ENCODE data around the gene PEX12. TPM values are rescaled to one million over a fixed set of nuclear protein-coding genes. Genes with fewer than 3 reads are reported as not detected.
"Not testable (repeated sequence)": the region's sequence is repeated elsewhere in the genome, so short reads cannot be mapped to it uniquely, and the experiment has no call there.

The PEX12 gene
- total RNA-seq, 1 experiment from 2014 or later, result 6.9 TPM

DNA sequence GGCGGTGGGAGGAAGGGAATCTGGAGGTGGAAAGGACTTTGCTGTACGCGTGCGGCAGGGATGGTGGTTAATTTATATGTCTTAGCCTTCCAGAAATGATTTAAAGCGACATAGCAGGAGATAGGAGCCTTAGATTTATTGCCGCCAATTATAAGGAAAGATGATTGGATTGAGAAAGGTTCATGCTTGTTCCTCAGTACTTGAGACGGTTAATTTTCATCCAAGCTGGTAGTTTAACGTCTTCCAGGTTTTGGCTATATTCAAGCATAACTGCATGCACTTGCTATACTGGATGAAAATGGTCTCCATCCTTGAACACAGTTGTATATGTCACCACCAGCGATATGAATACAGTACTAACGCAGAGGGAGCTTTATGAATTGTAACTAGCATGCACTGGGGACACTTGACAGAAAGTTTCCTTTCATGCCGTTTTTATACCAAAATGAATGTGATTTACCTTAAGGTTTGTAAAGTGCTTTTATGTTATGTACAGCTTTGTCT lies 610 bp upstream of the PEX12 start:
- DNase-seq (ENCODE audit: low read depth), result no peak

DNA sequence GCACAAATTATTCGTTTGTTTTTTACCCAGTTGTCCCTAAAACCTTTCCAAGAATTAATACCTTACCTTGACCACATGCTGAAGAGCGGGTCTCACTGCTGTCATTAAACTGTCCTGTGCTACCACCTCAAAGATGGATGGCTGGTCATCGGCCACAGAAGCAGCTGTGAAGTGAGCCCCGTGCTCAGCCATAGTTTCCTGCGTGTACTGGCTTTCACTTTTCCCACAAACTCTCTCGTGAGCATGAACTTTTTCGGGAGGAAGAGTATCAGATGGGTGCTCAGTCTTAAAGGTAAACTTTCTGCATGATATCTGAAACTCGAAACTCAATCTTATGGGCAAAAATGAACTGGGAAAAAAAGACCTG lies 558 bp downstream of the PEX12 start:
- peak; percentile 23 for DNase-seq (ENCODE audit: low read depth)

DNA sequence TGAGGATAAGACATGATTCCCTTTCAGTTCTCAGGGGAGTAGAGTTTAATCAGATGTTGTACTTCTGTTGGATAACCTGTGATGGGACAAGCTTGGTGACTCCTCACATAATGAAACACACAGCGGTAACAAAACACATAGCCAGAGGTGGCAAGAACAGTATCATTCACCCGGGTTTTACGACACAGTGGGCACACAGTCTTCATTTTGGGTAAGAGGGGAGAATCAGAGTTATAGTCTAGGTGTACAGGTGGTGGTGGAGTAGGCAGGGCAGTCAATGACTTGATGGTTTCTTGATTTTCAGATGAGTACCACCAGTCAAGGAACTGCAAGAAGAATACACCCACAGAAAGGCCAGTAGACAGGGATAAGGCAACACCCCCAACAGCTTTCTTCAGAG lies 2.6 kb downstream of the PEX12 start:
- no peak for DNase-seq (ENCODE audit: low read depth)

DNA sequence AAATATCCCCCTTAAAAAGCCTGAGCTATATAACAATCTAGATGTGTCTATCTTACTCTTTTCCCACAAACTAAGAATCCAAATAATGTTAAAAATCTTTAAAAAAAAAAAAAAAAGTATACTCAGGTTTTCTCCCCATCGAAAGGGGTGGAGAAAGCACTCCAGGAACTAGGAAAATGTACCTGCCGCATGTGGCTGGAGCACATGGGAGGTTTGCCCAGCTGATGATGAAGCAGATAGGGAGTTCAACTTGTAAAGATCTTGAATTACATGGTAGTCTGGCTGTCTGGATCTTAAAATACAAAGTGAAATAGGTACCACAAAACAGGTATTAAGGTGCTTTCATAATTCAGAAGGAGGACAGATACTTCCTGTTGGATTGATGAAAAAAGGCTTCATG lies 9.0 kb downstream of the PEX12 start:
- no peak for DNase-seq (ENCODE audit: low read depth)

DNA sequence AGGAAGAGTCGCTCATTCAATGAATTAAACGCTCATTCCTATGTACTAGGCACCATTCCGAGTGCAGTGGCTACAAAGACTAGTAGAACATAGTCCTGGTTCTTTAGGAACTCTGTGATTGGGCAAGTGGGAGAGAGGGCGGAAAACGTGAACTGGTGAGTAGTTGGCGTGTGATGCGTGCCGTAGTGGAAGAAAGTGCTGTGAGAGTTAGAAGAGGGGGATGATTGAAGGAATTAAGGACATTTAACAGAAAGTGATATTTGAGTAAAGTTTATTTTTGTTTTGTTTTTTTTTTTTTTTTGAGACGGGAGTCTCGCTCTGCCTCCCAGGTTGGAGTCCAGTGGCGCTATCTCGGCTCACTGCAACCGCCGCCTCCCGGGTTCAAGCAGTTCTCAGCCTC lies 9.8 kb downstream of the PEX12 start:
- DNase-seq (ENCODE audit: low read depth), result peak; percentile 64

DNA sequence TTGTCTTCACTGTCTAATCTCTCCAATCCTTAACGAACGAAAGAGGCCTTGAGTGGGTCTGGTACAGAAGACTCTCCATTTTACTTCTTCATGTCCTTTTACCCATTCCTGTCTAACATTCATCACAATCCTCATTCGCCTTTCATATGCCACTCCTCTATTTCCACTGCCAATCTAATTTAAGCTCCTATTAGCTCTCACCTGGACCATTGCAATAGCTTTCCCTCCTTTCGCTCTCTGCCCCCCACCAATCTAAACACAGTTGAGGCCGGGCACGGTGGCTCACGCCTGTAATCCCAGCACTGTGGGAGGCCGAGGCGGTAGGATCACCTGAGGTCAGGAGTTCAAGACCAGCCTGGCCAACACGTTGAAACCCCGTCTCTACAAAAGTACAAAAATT lies 11.4 kb downstream of the PEX12 start:
- no peak for DNase-seq (ENCODE audit: low read depth)

DNA sequence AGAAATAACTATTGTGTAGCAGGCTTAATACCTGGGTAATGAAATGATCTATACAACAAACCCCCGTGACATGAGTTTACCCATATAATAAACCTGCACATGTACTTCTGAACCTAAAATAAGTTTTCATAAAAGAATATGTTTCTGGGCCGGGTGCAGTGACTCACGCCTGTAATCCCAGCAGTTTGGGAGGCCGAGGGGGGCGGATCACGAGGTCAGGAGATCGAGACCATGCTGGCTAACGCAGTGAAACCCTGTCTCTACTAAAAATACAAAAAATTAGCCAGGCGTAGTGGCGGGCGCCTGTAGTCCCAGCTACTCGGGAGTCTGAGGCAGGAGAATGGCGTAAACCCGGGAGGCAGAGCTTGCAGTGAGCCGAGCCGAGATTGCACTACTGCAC lies 15.2 kb downstream of the PEX12 start:
- DNase-seq (ENCODE audit: low read depth), result not testable (repeated sequence)

DNA sequence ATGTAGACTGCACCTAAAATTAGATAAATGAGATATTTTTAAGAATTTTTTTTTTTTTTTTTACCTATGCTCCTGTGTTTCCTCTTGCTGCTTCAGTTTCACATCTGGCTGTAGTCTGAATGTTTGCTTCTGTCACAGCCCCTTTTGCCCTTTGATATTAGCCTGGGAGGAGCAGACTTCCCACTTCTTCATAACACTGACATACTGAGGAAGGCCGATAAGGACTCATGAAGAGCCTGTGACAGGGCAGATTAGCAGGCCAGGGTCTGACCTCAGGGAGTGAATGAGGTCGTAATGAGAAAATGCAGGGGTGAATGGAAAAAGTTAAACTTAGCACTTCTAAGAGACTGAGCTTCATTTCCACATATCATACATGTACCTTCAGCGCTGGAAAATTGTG lies 17.7 kb downstream of the PEX12 start, which contains the start of gene SLFN14:
Gene SLFN14, minus strand, starts transcription at position 117 of the 400 bp plus-strand sequence. CDS start 2,757 bp downstream, outside the sequence.
- DNase-seq (ENCODE audit: low read depth), result no peak

DNA sequence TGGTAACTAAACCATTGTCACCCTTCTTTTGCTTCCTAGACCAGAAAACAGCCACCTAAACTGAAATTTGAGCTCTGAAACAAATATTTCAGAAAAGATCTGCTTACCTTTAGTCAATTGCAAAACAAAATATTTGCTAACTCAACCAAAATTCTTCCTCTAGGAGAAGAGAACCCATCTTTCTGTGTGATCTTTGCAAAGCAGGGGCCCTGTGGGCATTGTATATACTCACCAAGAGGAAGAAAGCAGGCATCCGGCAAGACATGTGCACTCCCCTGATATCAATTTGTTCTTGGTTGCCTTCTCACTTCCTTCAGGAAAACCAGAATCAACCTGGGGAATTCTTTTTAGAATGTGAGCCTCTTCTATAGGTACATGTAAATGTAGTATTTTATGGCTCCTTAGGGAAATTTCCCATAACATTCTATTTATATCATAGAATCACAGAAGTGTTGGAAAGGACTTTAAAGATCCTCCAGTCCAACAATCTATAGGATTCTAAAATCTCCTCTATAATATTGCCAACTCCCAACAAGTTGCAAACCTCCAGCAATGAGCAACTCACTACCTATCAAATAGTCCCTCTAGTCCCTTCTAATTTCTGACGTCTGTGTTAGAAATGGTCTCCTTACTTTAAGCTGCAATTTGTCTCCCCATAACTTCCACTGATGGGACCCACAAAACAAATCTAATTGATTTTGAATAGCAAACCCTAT lies 18.7 kb downstream of the PEX12 start:
- DNase-seq (ENCODE audit: low read depth), result no peak

DNA sequence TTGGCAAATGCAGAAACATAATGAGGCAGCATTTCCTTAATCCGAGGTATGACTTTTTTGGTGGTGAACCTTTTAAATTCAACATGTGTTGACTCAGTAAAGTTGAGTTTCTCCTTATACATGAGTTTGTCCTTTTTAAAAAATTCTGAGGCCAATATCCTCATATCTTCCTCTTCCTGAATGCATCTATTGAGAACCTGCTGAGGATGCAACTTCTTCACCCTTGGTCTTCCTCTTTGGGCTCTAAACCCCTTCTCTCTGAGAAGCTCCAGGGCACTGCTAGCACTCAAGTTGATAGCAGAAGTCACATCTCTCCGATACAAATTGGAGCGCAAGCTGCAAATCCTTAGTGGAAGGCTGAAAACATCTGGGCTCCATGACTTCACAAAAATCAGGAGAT lies 21.0 kb downstream of the PEX12 start:
- DNase-seq (ENCODE audit: low read depth), result no peak

DNA sequence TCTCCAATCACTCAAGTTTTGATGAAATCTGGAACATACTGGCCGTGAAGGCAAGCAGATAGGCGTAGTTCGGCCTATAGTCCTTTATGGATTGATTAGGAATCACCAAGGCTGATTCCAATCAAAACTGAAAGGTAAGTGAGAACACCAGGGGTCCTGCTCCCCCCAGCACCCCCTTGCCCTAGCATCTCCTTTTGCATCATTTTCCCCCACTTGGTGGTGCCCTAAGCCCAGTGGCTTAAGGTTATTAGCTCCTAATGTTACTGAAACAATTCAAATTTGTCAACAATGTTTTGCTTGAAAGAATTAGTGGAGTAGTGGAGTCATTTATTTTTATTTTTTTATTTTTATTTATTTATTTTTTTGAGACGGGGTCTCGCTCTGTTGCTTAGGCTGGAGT lies 22.7 kb downstream of the PEX12 start:
- DNase-seq (ENCODE audit: low read depth), result no peak

DNA sequence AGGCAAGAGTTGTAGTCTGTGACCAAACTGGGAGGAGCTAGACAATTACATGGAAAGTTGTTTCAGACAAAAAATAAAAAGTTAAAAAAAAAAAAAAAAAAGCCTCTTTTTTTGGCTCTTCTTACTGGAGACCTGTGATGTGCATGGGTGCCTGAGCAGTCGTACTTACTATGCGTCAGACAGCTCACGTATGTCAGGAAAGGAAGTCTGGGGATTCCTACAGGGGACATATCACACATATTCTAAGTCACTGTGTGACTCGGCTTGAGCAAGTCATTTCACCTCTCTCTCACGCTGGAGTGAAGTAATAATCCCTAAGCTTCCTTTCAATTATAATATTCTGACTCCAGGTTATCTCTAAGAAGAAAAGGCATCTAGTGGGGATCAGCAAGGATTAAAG lies 23.7 kb downstream of the PEX12 start:
- DNase-seq (ENCODE audit: low read depth), result no peak

DNA sequence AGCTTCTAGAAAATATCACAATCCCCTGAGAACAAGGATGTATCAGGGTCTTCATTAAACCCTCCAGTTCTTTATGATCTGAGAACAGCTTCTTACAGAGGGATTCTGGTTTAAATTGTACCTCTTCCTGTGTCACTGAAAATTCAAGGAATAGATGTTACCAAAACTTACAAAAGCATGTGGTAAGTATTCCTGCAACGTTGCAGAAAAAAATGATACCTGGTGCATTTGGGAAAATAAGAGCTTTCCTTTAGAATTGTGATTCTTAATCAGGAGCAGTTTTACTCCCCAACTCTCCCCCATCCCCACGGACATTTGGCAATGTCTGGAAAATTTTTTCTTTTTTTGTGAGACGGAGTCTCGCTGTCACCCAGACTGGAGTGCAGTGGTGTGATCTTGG lies 25.1 kb downstream of the PEX12 start:
- DNase-seq (ENCODE audit: low read depth), result no peak

DNA sequence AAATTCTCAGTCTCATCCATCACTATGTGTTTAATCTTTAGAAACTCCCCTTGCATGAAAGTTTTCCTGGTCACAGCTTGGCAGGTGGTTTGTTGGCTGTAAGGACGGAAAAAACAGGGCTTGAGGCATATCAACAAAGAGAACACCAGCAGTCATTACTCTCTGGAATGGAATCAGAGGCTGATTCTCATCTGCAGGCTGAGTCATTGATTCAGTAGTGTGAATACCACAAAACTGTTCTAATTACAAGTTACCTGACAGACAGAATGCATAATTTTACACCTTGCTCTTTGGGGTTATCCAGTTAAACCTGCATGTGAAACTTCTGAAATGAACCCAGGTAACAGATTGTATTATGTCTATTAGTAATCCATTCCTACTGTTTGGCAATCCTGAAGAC lies 29.4 kb downstream of the PEX12 start:
- DNase-seq (ENCODE audit: low read depth), result no peak

DNA sequence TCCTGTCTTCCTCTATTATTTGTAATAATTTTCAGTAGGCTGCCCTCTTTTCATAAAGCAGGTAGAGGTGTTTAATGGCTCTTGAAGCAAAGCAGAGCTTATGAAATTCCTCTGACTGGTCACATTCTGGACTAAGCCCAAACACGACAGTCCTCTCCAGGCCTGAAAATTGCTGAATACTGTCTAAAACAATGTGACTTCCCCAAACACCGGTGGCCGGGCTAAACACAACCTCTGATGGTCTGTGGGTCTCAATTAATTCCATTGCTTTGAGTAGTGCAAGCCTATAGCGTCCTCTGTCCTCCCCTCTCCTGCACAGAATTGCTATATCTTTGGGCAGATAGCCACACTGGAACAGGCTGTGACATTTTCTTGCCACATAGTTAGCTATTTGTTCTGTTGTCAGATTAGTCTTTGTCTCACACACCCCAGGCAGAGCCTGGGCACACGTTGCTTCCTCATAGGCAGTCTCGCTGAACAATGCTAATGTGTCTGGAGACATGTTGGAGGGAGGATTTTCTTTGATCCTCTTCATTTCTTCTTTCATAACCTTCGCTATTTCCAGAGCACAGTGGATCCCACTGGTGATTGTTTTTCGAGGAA lies 30.1 kb downstream of the PEX12 start:
- no peak for DNase-seq (ENCODE audit: low read depth)

DNA sequence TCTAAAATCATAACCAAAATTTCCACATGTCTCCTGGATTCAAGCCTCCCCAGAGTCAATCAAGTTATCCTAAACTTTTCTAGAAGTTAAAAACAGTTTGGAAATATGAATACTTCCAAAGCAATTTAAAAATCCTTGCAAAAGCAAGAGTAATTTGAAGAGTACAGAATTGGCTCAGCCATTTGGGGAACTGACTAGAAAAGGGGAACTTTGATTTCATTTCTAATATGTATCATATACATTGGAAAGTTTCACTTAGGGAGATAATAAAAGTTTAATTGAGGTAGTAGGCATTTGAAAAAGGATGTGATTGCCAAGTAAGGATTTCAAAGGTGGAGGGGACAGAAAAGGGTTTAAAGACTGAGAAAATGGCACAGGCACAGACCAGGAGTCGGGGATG lies 31.9 kb downstream of the PEX12 start:
- DNase-seq (ENCODE audit: low read depth), result no peak

DNA sequence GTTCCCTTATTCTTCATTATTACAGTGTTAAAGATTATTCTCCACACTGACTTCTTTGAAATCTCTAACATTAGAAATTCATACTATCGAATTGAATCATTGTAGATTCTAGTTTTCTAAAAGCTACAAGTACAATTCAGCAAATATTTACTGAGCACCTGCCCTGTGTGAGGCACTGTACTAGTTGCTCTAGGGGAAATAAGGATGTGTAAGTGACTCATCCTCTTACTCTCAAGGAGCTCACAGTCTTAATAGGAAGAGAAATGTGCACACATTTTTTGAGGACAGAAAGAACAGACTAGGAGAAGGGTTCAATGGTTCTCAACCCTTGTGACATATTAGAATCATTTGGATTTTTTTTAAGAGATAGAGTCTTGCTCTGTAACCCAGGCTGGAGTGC lies 33.2 kb downstream of the PEX12 start:
- no peak for DNase-seq (ENCODE audit: low read depth)

DNA sequence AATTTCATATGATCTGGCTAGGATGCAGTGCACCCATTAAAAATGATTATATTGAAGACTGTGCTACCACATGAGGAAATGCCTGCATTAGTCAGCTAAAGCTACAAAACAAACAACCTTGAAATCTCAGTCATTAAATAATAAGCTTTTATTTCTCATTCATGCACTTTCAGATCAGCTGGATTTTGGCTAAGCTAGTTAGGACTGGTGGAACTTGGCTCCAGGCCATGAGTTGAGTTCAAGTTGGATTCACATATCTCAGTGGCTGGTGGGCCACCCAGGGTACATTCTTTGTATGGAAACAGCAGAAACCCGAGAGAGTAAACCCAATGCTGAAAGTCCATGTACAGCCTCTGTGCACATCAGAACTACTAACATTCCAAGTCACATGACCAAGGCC lies 34.5 kb downstream of the PEX12 start:
- DNase-seq (ENCODE audit: low read depth), result no peak

DNA sequence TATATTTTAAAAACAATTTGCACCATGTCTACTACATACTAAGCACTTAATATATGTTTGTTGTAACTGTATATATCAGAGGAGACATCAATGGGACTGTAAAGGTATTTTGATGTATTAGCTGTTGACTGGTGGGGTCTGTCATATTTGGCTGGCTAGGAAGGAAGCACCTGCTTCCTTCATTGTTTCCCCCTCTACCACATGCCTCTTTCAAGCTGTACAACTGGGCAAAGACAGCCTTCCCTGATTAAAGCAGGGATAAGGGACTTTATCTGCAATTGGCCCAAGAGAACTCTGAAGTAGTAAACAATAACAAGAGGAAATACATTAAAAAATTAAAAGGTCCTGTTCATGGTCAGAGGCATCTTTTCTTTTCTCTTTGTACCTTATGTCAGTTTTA lies 35.4 kb downstream of the PEX12 start:
- DNase-seq (ENCODE audit: low read depth), result no peak

DNA sequence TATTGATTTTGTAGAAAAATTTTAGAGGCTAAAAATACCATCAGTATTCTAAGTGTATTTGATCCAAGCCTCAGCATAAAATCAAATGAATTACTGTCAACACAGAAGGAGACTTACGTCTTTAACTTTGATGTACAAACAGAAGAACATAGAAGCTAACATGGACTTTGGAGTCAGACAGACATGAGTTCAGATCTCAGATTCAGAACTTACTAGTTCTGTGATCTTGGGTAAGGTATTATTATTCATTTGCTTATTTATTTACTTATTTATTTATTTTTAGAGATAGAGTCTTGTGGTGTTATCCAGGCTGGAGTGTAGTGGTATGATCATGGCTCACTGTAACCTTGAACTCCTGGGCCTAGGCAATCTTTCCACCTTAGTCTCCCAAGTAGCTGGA lies 36.9 kb downstream of the PEX12 start:
- no peak for DNase-seq (ENCODE audit: low read depth)

DNA sequence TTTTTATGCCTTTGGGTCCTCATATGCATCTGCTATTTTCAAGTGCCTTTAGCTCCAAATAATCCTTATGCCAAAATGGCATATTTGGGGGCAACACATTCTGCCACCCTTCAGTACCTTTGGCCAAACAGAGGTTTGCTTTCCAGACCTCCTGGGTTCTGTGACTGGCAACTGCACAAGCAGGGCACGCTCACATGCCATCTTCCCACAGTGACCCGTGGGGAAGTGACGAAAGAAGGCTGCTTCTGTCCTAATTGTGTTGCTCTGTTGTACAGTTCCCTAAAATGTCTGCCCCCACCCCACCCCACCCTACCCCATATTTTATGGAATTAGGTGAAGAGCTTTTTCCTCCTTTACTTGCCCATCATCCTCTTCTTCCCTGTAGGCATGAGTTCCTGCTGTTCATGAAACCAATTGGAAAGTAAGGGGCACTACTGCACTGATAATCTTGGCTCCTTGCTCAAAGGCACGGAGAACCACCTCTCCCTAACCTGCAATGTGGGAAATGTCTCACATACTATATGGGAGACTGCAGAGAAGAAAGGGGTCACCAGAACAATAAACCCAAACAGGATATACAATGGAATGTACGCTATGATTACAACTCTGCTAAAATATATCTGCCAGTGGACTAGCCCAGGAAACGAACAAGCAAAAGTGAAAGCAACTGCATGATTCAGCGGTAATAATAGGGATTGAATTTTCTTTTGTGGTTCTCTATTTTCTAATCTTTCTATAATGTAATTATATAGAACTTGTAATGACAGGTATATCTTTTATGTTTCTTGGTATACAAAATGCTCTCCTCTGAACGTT lies 37.6 kb downstream of the PEX12 start:
- peak; percentile 38 for DNase-seq (ENCODE audit: low read depth)

DNA sequence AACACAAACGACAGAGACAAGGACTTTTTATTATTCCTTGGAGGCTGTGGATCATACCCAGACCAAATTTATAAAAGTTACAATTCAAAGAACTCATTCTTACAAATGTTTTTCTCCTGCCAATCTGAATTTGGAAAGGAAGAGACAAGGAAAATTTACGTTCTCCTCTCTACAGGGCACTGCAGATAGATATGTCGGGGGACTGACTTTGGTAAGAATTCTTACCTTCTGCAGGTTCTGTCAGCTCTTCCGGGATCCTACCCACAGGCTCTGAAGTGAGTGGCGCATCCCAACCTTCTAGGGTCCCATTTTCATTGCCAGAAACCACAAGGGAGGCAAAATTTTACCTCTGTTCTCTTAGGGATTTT lies 38.7 kb downstream of the PEX12 start:
- DNase-seq (ENCODE audit: low read depth), result no peak
